Testis (tissue), 3 donors: ENCODE data around the gene CTNNA2. TPM values are rescaled to one million over a fixed set of nuclear protein-coding genes. Genes with fewer than 3 reads are reported as not detected.

ENCODE experiments used
- DNase-seq: peaks from one replicate; pipeline ENCODE4 v3.0.0-alpha.2; 2019
- H3K27ac ChIP-seq, 2 donors: fragments of 200-600 bp; sonication (generic); one replicate each; pipeline ENCODE4 v1.5.1; 2019
- H3K27me3 ChIP-seq: fragments of 200-600 bp; sonication (generic); one replicate; pipeline ENCODE4 v1.5.1; 2019
- H3K36me3 ChIP-seq: fragments of 200-600 bp; sonication (generic); one replicate; pipeline ENCODE4 v1.5.1; 2017; ENCODE audit warnings: low read depth; ENCODE audit errors: missing control alignments
- H3K4me1 ChIP-seq: fragments of 200-600 bp; sonication (generic); one replicate; pipeline ENCODE4 v1.5.1; 2019
- H3K4me3 ChIP-seq, 2 donors: fragments of 200-600 bp; sonication (generic); one replicate each; pipeline ENCODE4 v1.5.1; 2017 to 2019
- H3K9me3 ChIP-seq: fragments of 200-600 bp; sonication (generic); one replicate; pipeline ENCODE4 v1.5.1; 2017
- CTCF ChIP-seq, 3 experiments: fragments of 450-650 bp in 2 of 3; fragments of 200-600 bp in 1 of 3; sonication (generic) in 1 of 3; IDR thresholded peaks; one replicate each; pipeline ENCODE4 v1.5.1; 2016 to 2019; ENCODE audit warnings: antibody characterized with exemption in 3 of 3, mild to moderate bottlenecking in 2 of 3, moderate library complexity in 1 of 3
- POLR2A ChIP-seq: fragments of 450-650 bp; IDR thresholded peaks from one replicate; pipeline ENCODE4 v1.6.1; 2017; ENCODE audit warnings: antibody characterized with exemption, mild to moderate bottlenecking, moderate library complexity
- WGBS, 2 donors: methylation state at CpG; one replicate each; pipeline ENCODE4 v1.1.5; 2018; 5-methylcytosine and 5-hydroxymethylcytosine counted together
- intact Hi-C: fragments of 100-400 bp; cut with DNase I; formaldehyde crosslinking; loops from one replicate; pipeline ENCODE4 v1.15.1; 2023; ENCODE audit warnings: low total_unique reads
- polyA plus RNA-seq: library from polyadenylated mRNA; stranded (reverse); fragments of 350-450 nt; fragmentation: Illumina TruSeq; extraction: RNeasy Lipid Tissue Mini Kit (QIAGEN cat#74804); gene quantifications from one replicate; pipeline ENCODE4 v1.2.3, GENCODE V29; 2014; ENCODE audit warnings: low read depth, low replicate concordance; ENCODE audit not compliant: insufficient read depth
- total RNA-seq, 2 donors: library from RNA; depleted of rRNA; stranded (reverse); fragments of >200 nt; gene quantifications; one replicate each; pipeline ENCODE4 v1.2.3, GENCODE V29; 2016

The CTNNA2 gene
- total and polyA plus RNA-seq, 3 donors from 2014 or later, result 36.8 to 44.5 (median 43.4) TPM

- TF ChIP-seq POLR2A (no peak), CTCF (IDR thresholded peaks at IDR 0.05) (no peak)
- no peaks in the 10 kb centered on the region for H3K9me3 ChIP-seq
- no peaks in the 10 kb centered on the region for H3K36me3 ChIP-seq
- H3K4me3 ChIP-seq, result no peak overlapping the region
- intact Hi-C loops, result no loop called here
- H3K4me1 ChIP-seq, result no peaks in the 10 kb centered on the region
- H3K27ac ChIP-seq, result no peak overlapping the region
- no peaks in the 10 kb centered on the region for H3K27me3 ChIP-seq
- no peak for DNase-seq
- WGBS, 2 donors, result 73 to 87% methylated on average over 5 of the region's 5 CpGs
Observed at GRCh38 chr2:80258341-80258740, 745.5 kb downstream of the CTNNA2 start.

- intact Hi-C loops, result no loop called here
- Histone ChIP-seq H3K9me3 (no peaks in the 10 kb centered on the region), H3K36me3 (no peaks in the 10 kb centered on the region), H3K4me1 (no peaks in the 10 kb centered on the region), H3K27me3 (no peaks in the 10 kb centered on the region), H3K4me3 (no peak overlapping the region), H3K27ac (no peak overlapping the region)
- DNase-seq, result no peak
- 69 to 76% methylated on average over 5 of the region's 5 CpGs for WGBS, 2 donors
- no peak for TF ChIP-seq POLR2A
- TF ChIP-seq CTCF (IDR thresholded peaks at IDR 0.05), result no peak
Observed at GRCh38 chr2:80258793-80259192, 745.9 kb downstream of the CTNNA2 start.

GRCh38 chr2:80259292-80259691 lies 746.4 kb downstream of the CTNNA2 start:
- H3K36me3 ChIP-seq, result no peaks in the 10 kb centered on the region
- H3K4me3 ChIP-seq, result no peak overlapping the region
- H3K27me3 ChIP-seq, result no peaks in the 10 kb centered on the region
- TF ChIP-seq CTCF (IDR thresholded peaks at IDR 0.05) (no peak), POLR2A (no peak)
- DNase-seq, result no peak
- no peak overlapping the region for H3K27ac ChIP-seq
- intact Hi-C loops, result no loop called here
- no peaks in the 10 kb centered on the region for H3K4me1 ChIP-seq
- 80 to 84% methylated on average over 3 of the region's 3 CpGs for whole genome bisulfite sequencing, 2 donors
- no peaks in the 10 kb centered on the region for H3K9me3 ChIP-seq

- WGBS, 2 donors, result 77 to 83% methylated on average over 6 of the region's 6 CpGs
- intact Hi-C loops, result no loop called here
Observed at GRCh38 chr2:80266231-80266630, 753.4 kb downstream of the CTNNA2 start.

More at GRCh38 chr2:80266231-80266630, 753.4 kb downstream of the CTNNA2 start:
- Histone ChIP-seq H3K4me3 (no peak overlapping the region), H3K4me1 (no peaks in the 10 kb centered on the region), H3K27ac (no peak overlapping the region), H3K36me3 (no peaks in the 10 kb centered on the region), H3K27me3 (no peaks in the 10 kb centered on the region), H3K9me3 (no peaks in the 10 kb centered on the region)
- no peak for TF ChIP-seq CTCF (IDR thresholded peaks at IDR 0.05)
- no peak for TF ChIP-seq POLR2A
- no peak for DNase-seq
